K562 (cell line): ENCODE measurements around the gene SLC5A10.
"Not testable (repeated sequence)": the region's sequence is repeated elsewhere in the genome, so short reads cannot be mapped to it uniquely, and the experiment has no call there.

Source experiments
- ATF7 ChIP-seq: fragments of 450-650 bp; IDR thresholded peaks from 2 replicates; pipeline ENCODE4 v1.7.1; 2014; ENCODE audit warnings: mild to moderate bottlenecking, moderate library complexity
- CCAR2 ChIP-seq: fragments of 200-400 bp; formaldehyde crosslinking; IDR thresholded peaks from 2 replicates; pipeline ENCODE4 v1.6.1; 2017; ENCODE audit warnings: mild to moderate bottlenecking, low read depth, low read length
- CTCF ChIP-seq, 3 experiments: IDR thresholded peaks in 2 of 3; conservative IDR thresholded peaks in 1 of 3; 2 replicates each; pipeline ENCODE4 v1.5.1; 2011 to 2012; ENCODE audit warnings: low read length in 3 of 3, mild to moderate bottlenecking in 3 of 3, control low read depth in 2 of 3, improper control_type of control experiment in 1 of 3, inconsistent platforms in 1 of 3, low read depth in 1 of 3, mixed read lengths in 1 of 3, moderate library complexity in 1 of 3; ENCODE audit not compliant: insufficient read depth in 2 of 3
- HMGN3 ChIP-seq: IDR thresholded peaks from 2 replicates; pipeline ENCODE4 v1.6.1; 2011; ENCODE audit warnings: borderline replicate concordance, low read depth, mild to moderate bottlenecking, mixed read lengths, low read length; ENCODE audit not compliant: insufficient read length; ENCODE audit errors: extremely low read depth
- MBD1 ChIP-seq: fragments of 250-450 bp; sonication (Bioruptor Pico); IDR thresholded peaks from 2 replicates; pipeline ENCODE4 v1.8.0; 2022; ENCODE audit warnings: inconsistent platforms
- POLR2A ChIP-seq: fragments of 450-650 bp; conservative IDR thresholded peaks from 2 replicates; pipeline ENCODE4 v1.6.1; 2016
- SETDB1 ChIP-seq: IDR thresholded peaks from one replicate; pipeline ENCODE4 v1.6.1; 2012; ENCODE audit warnings: low read length, control low read depth, inconsistent platforms

- TF ChIP-seq SETDB1; HMGN3; CCAR2; ATF7; MBD1; CTCF (IDR thresholded peaks at IDR 0.05 in 2 of 3, conservative IDR thresholded peaks at IDR 0.05 in 1 of 3; ENCODE audit: insufficient read depth in 2 of 3, low read depth in 1 of 3, low read length in 3 of 3); POLR2A: not testable (repeated sequence)
Observed at GRCh38 chr17:19062009-19062717, 110.2 kb downstream of the SLC5A10 start.
